SK-N-SH treated with all-trans-retinoic acid at 6 μM for 48 hours (cell line): ENCODE data around the gene TM7SF2.

Source experiments
- CSDC2 ChIP-seq: fragments of 250-450 bp; sonication (Bioruptor Pico); IDR thresholded peaks from 2 replicates; pipeline ENCODE4 v1.5.0; 2020; ENCODE audit warnings: mild to moderate bottlenecking, moderate library complexity
- PATZ1 ChIP-seq: fragments of 250-450 bp; sonication (Bioruptor Pico); IDR thresholded peaks from 2 replicates; pipeline ENCODE4 v1.8.0; 2020; ENCODE audit warnings: mild to moderate bottlenecking, moderate library complexity, borderline replicate concordance
- POU6F1 ChIP-seq: fragments of 250-450 bp; sonication (Bioruptor Pico); IDR thresholded peaks from 2 replicates; pipeline ENCODE4 v1.8.0; 2021; ENCODE audit warnings: low read depth, mild to moderate bottlenecking, moderate library complexity, borderline replicate concordance
- TCF4 ChIP-seq: fragments of 250-450 bp; sonication (Bioruptor Pico); IDR thresholded peaks from 2 replicates; pipeline ENCODE4 v1.8.0; 2021; ENCODE audit warnings: mild to moderate bottlenecking, moderate library complexity, borderline replicate concordance
- ZFP3 ChIP-seq: fragments of 250-450 bp; sonication (Bioruptor Pico); IDR thresholded peaks from 2 replicates; pipeline ENCODE4 v1.5.0; 2020; ENCODE audit warnings: mild to moderate bottlenecking, moderate library complexity
- ZNF70 ChIP-seq: fragments of 450-650 bp; formaldehyde crosslinking; IDR thresholded peaks from 2 replicates; pipeline ENCODE4 v1.5.0; 2020; ENCODE audit warnings: mild to moderate bottlenecking, moderate library complexity

GRCh38 chr11:65069217-65069616, 42.5 kb upstream of the TM7SF2 start:
- TF ChIP-seq TCF4 (CRISPR knock-in tag), result no peak
- TF ChIP-seq POU6F1, result no peak
- TF ChIP-seq ZNF70 (CRISPR knock-in tag), result no peak
- TF ChIP-seq CSDC2 (CRISPR knock-in tag), result no peak
- TF ChIP-seq PATZ1 (CRISPR knock-in tag), result no peak
- TF ChIP-seq ZFP3 (CRISPR knock-in tag), result no peak
